ENCODE results near the gene THPO.

Gene THPO

GRCh38 chr3:184379358-184380184, 1.6 kb upstream of the THPO start, which contains the start of gene CHRD:
Gene CHRD (plus strand): TSS chr3:184380054. CDS start chr3:184380319, 265 bp downstream.
- Histone ChIP-seq H3K4me2 (peak within 1 kb of the TSS; percentile 85), H3K27me3 (peaks cover 64% of the 10 kb centered on the region), H3K36me3 (no peaks in the 10 kb centered on the region), H3K9ac (no peak within 1 kb of the TSS), H3K4me1 (peaks cover 23% of the 10 kb centered on the region; the same call in 1 of the 2 replicates), H3K4me3 (peak within 1 kb of the TSS; percentile 65), H3K9me3 (no peaks in the 10 kb centered on the region), H4K20me1 (peaks cover 42% of the 10 kb centered on the region), H3K27ac (no peak within 1 kb of the TSS)
- no peak for TF ChIP-seq Cebpa-rat (IDR thresholded peaks at IDR 0.05)

GRCh38 chr3:184378651-184379357, 797 bp upstream of the THPO start:
- Histone ChIP-seq H3K4me2 (no peak overlapping the region), H3K27ac (no peak overlapping the region), H3K4me1 (peaks cover 23% of the 10 kb centered on the region; the same call in 1 of the 2 replicates), H3K4me3 (no peak overlapping the region), H3K9me3 (no peaks in the 10 kb centered on the region), H3K36me3 (no peaks in the 10 kb centered on the region), H3K27me3 (peaks cover 64% of the 10 kb centered on the region), H4K20me1 (peaks cover 42% of the 10 kb centered on the region), H3K9ac (no peak overlapping the region)
- no peak for TF ChIP-seq Cebpa-rat (IDR thresholded peaks at IDR 0.05)

- no peaks in the 10 kb centered on the region for H3K36me3 ChIP-seq
- H3K27me3 ChIP-seq, result peaks cover 55% of the 10 kb centered on the region
- H3K9me3 ChIP-seq, result no peaks in the 10 kb centered on the region
- H4K20me1 ChIP-seq, result peaks cover 37% of the 10 kb centered on the region
- H3K4me1 ChIP-seq, result peaks cover 23% of the 10 kb centered on the region; the same call in 1 of the 2 replicates
- H3K4me2 ChIP-seq, result peak overlapping the region; percentile 5; the same call in 1 of the 2 replicates
- H3K9ac ChIP-seq, result no peak overlapping the region
- H3K27ac ChIP-seq, result no peak overlapping the region
- H3K4me3 ChIP-seq, result no peak overlapping the region
- no peak for TF ChIP-seq Cebpa-rat (IDR thresholded peaks at IDR 0.05)
These were observed 633 bp downstream of the THPO start for GRCh38 chr3:184377374-184377773.

- no peak for TF ChIP-seq Cebpa-rat (IDR thresholded peaks at IDR 0.05)
- no peak overlapping the region for H3K4me3 ChIP-seq
- H3K4me2 ChIP-seq, result no peak overlapping the region
- no peaks in the 10 kb centered on the region for H3K9me3 ChIP-seq
- H3K27ac ChIP-seq, result no peak overlapping the region
- H3K27me3 ChIP-seq, result peaks cover 40% of the 10 kb centered on the region
- peaks cover 16% of the 10 kb centered on the region; the same call in 1 of the 2 replicates for H3K4me1 ChIP-seq
- no peaks in the 10 kb centered on the region for H3K36me3 ChIP-seq
- peaks cover 28% of the 10 kb centered on the region for H4K20me1 ChIP-seq
- no peak overlapping the region for H3K9ac ChIP-seq
These were observed 2.1 kb downstream of the THPO start for GRCh38 chr3:184375747-184376461.

- H3K9ac ChIP-seq, result no peak overlapping the region
- H3K27me3 ChIP-seq, result peaks cover 15% of the 10 kb centered on the region
- no peaks in the 10 kb centered on the region for H3K9me3 ChIP-seq
- no peak for TF ChIP-seq Cebpa-rat (IDR thresholded peaks at IDR 0.05)
- peaks cover 21% of the 10 kb centered on the region for H3K36me3 ChIP-seq
- H3K27ac ChIP-seq, result no peak overlapping the region
- peaks cover 11% of the 10 kb centered on the region; the same call in 1 of the 2 replicates for H3K4me1 ChIP-seq
- H3K4me3 ChIP-seq, result no peak overlapping the region
- no peak overlapping the region for H3K4me2 ChIP-seq
- peaks cover 29% of the 10 kb centered on the region for H4K20me1 ChIP-seq
These were observed 4.6 kb downstream of the THPO start for GRCh38 chr3:184373422-184373821.

GRCh38 chr3:184372911-184373310, 5.1 kb downstream of the THPO start:
- peaks cover 26% of the 10 kb centered on the region for H3K36me3 ChIP-seq
- no peaks in the 10 kb centered on the region for H3K9me3 ChIP-seq
- peaks cover 10% of the 10 kb centered on the region for H3K27me3 ChIP-seq
- peaks cover 29% of the 10 kb centered on the region for H4K20me1 ChIP-seq
- no peak overlapping the region for H3K4me2 ChIP-seq
- H3K9ac ChIP-seq, result no peak overlapping the region
- peaks cover 7% of the 10 kb centered on the region; the same call in 1 of the 2 replicates for H3K4me1 ChIP-seq
- H3K4me3 ChIP-seq, result no peak overlapping the region
- TF ChIP-seq Cebpa-rat (IDR thresholded peaks at IDR 0.05), result no peak
- no peak overlapping the region for H3K27ac ChIP-seq

- Histone ChIP-seq H3K4me1 (peaks cover 2% of the 10 kb centered on the region; the same call in 1 of the 2 replicates), H3K9me3 (no peaks in the 10 kb centered on the region), H3K36me3 (peaks cover 31% of the 10 kb centered on the region), H3K4me3 (no peak overlapping the region), H3K27ac (no peak overlapping the region), H3K9ac (no peak overlapping the region), H3K27me3 (peaks cover 4% of the 10 kb centered on the region), H3K4me2 (no peak overlapping the region), H4K20me1 (peaks cover 32% of the 10 kb centered on the region)
- TF ChIP-seq Cebpa-rat (IDR thresholded peaks at IDR 0.05), result no peak
These were observed 5.6 kb downstream of the THPO start for GRCh38 chr3:184372296-184372821.

GRCh38 chr3:184371570-184372018, 6.4 kb downstream of the THPO start:
- H3K27me3 ChIP-seq, result peaks cover 3% of the 10 kb centered on the region; the same call in 1 of the 2 replicates
- no peak overlapping the region for H3K27ac ChIP-seq
- peaks cover 39% of the 10 kb centered on the region for H3K36me3 ChIP-seq
- TF ChIP-seq Cebpa-rat (IDR thresholded peaks at IDR 0.05), result no peak
- H3K4me1 ChIP-seq, result no peaks in the 10 kb centered on the region
- no peak overlapping the region for H3K4me3 ChIP-seq
- H4K20me1 ChIP-seq, result peaks cover 40% of the 10 kb centered on the region
- no peak overlapping the region for H3K4me2 ChIP-seq
- no peaks in the 10 kb centered on the region for H3K9me3 ChIP-seq
- H3K9ac ChIP-seq, result no peak overlapping the region

GRCh38 chr3:184368586-184369183, 9.3 kb downstream of the THPO start:
- no peak for TF ChIP-seq Cebpa-rat (IDR thresholded peaks at IDR 0.05)
- peaks cover 18% of the 10 kb centered on the region for H3K4me1 ChIP-seq
- no peak overlapping the region for H3K4me2 ChIP-seq
- H3K27me3 ChIP-seq, result peaks cover 3% of the 10 kb centered on the region; the same call in 1 of the 2 replicates
- no peak overlapping the region for H3K27ac ChIP-seq
- no peaks in the 10 kb centered on the region for H3K9me3 ChIP-seq
- H3K4me3 ChIP-seq, result no peak overlapping the region
- H3K9ac ChIP-seq, result peak overlapping the region; percentile 18; the same call in 1 of the 2 replicates
- H3K36me3 ChIP-seq, result peaks cover 59% of the 10 kb centered on the region
- peaks cover 58% of the 10 kb centered on the region for H4K20me1 ChIP-seq

Measured in BLaER1 (cell line).